SU-DHL-6 (cell line): ENCODE results near the gene CGREF1.

Experiments used
- H2AFZ ChIP-seq: fragments of 200-600 bp; sonication (generic); 2 replicates; pipeline ENCODE4 v1.6.1; 2014; ENCODE audit warnings: low read depth, mild to moderate bottlenecking, moderate library complexity, mixed read lengths, antibody characterized with exemption, low read length; ENCODE audit not compliant: severe bottlenecking
- H3F3A ChIP-seq: fragments of 200-600 bp; shearing (Covaris generic); 2 replicates; pipeline ENCODE4 v1.6.0; 2016; ENCODE audit warnings: antibody characterized with exemption, mild to moderate bottlenecking; ENCODE audit not compliant: insufficient read depth
- H3K27ac ChIP-seq: fragments of 200-600 bp; sonication (generic); 2 replicates; pipeline ENCODE4 v1.5.1; 2016; ENCODE audit warnings: low read depth, mild to moderate bottlenecking, low read length, moderate library complexity, mixed read lengths
- H3K27me3 ChIP-seq: fragments of 200-600 bp; sonication (generic), shearing (Covaris generic); 2 replicates; pipeline ENCODE4 v1.6.0; 2014; ENCODE audit warnings: mild to moderate bottlenecking, low read length
- H3K36me3 ChIP-seq: fragments of 200-600 bp; sonication (generic); 2 replicates; pipeline ENCODE4 v1.6.1; 2014; ENCODE audit warnings: mild to moderate bottlenecking, low read length, mixed read lengths
- H3K4me2 ChIP-seq: fragments of 300-600, 200-600 bp; shearing (Covaris generic), sonication (generic); 2 replicates; pipeline ENCODE4 v1.6.0; 2014; ENCODE audit warnings: low read length, low read depth, mild to moderate bottlenecking; ENCODE audit not compliant: poor library complexity, severe bottlenecking
- H3K4me3 ChIP-seq: fragments of 200-600 bp; sonication (generic); 2 replicates; pipeline ENCODE4 v1.5.1; 2014; ENCODE audit warnings: antibody characterized with exemption, low read length, mild to moderate bottlenecking, mixed read lengths; ENCODE audit not compliant: insufficient read depth, poor library complexity, severe bottlenecking
- H3K79me2 ChIP-seq: fragments of 200-600 bp; sonication (generic); 2 replicates; pipeline ENCODE4 v1.6.1; 2014; ENCODE audit warnings: mild to moderate bottlenecking, low read length, moderate library complexity; ENCODE audit not compliant: insufficient read depth
- H3K9ac ChIP-seq: fragments of 200-600 bp; sonication (generic); 2 replicates; pipeline ENCODE4 v1.7.0; 2014; ENCODE audit warnings: mild to moderate bottlenecking, low read length
- H3K9me2 ChIP-seq: fragments of 200-600 bp; sonication (generic); replicated peaks from 2 replicates; pipeline ENCODE4 v1.6.1; 2014; ENCODE audit warnings: low read length; ENCODE audit not compliant: insufficient read depth
- H3K9me3 ChIP-seq: fragments of 200-600 bp; sonication (generic); 2 replicates; pipeline ENCODE4 v1.6.1; 2014; ENCODE audit warnings: low read length, mixed read lengths; ENCODE audit not compliant: insufficient read depth
- H4K20me1 ChIP-seq: fragments of 200-600 bp; sonication (generic); 2 replicates; pipeline ENCODE4 v1.6.1; 2014; ENCODE audit warnings: low read depth, mild to moderate bottlenecking, antibody characterized with exemption, low read length, moderate library complexity, mixed read lengths
- EZH2phosphoT487 ChIP-seq: fragments of 200-600 bp; sonication (generic), shearing (Covaris generic); conservative IDR thresholded peaks from 2 replicates; pipeline ENCODE4 v1.6.1; 2018; ENCODE audit warnings: mild to moderate bottlenecking, antibody characterized with exemption, low read length, moderate library complexity, mixed read lengths
- TF ChIP-seq, protein P1 (sequence below): fragments of 200-600 bp; sonication (generic); IDR thresholded peaks from one replicate; pipeline ENCODE4 v1.5.1; 2017; ENCODE audit warnings: antibody characterized with exemption, mild to moderate bottlenecking, low read length, moderate library complexity; ENCODE audit not compliant: insufficient read depth, poor library complexity, severe bottlenecking

The CGREF1 gene

DNA sequence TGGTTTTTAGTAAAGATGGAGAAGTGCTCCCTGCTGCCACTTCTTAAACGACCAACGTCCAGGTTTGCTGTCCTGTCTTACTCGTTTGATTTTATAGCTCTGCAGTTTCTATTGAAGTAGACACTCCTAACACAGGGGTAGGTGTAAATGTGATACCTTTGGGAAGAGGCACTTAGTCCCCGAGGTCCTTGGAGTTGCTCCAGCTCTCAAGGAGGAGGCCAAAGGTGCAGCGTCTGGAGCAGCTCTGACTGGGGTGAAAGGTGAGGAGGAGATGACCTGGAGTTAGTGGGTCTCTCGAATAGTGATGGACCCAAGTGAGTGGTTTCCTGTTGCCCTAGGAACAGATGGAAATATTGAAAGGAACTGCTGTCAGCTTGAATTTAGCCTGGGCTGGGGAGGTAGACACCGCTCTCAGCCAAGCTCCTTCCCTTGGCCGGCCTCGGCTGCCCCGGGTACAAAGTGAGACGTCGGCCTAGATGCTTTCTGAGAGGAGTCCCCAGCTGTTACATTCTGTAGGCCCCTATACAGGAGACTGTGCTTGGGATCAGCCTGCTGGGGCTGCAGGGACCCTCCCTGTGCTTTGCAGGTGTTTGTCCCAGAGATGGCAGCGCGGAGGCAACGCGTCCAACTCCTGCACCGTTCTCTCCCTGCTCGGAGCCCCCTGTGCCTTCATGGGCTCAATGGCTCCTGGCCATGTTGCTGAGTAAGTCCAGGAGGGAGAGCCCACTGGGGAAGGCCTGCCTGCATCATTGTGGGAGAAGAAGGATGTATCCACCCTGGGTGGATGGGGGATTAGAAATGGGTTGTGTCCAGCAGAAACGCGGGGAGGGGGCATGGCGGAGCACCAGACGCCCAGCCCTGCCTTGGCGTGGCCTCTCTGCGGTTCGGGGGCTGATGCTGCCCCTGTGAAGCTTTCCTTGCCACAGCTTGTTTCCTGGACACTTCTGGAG lies 26.9 kb downstream of the CGREF1 start:
- H3F3A ChIP-seq = 0 out of 2 replicates have a peak, but pooled peaks cover 3% of the 10 kb centered on the region
- no peak overlapping the region for H3K4me3 ChIP-seq
- H2AFZ ChIP-seq = no peak overlapping the region
- no peak overlapping the region for H3K27ac ChIP-seq
- TF ChIP-seq, protein P1, sequence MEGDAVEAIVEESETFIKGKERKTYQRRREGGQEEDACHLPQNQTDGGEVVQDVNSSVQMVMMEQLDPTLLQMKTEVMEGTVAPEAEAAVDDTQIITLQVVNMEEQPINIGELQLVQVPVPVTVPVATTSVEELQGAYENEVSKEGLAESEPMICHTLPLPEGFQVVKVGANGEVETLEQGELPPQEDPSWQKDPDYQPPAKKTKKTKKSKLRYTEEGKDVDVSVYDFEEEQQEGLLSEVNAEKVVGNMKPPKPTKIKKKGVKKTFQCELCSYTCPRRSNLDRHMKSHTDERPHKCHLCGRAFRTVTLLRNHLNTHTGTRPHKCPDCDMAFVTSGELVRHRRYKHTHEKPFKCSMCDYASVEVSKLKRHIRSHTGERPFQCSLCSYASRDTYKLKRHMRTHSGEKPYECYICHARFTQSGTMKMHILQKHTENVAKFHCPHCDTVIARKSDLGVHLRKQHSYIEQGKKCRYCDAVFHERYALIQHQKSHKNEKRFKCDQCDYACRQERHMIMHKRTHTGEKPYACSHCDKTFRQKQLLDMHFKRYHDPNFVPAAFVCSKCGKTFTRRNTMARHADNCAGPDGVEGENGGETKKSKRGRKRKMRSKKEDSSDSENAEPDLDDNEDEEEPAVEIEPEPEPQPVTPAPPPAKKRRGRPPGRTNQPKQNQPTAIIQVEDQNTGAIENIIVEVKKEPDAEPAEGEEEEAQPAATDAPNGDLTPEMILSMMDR = no peak
- TF ChIP-seq EZH2phosphoT487 = no peak
- no peaks in the 10 kb centered on the region for H3K9me3 ChIP-seq
- H3K9me2 ChIP-seq = no peaks in the 10 kb centered on the region
- no peaks in the 10 kb centered on the region for H4K20me1 ChIP-seq
- H3K4me2 ChIP-seq = no peak overlapping the region
- no peak overlapping the region for H3K9ac ChIP-seq
- H3K36me3 ChIP-seq = no peaks in the 10 kb centered on the region
- no peaks in the 10 kb centered on the region for H3K79me2 ChIP-seq
- no peaks in the 10 kb centered on the region for H3K27me3 ChIP-seq

DNA sequence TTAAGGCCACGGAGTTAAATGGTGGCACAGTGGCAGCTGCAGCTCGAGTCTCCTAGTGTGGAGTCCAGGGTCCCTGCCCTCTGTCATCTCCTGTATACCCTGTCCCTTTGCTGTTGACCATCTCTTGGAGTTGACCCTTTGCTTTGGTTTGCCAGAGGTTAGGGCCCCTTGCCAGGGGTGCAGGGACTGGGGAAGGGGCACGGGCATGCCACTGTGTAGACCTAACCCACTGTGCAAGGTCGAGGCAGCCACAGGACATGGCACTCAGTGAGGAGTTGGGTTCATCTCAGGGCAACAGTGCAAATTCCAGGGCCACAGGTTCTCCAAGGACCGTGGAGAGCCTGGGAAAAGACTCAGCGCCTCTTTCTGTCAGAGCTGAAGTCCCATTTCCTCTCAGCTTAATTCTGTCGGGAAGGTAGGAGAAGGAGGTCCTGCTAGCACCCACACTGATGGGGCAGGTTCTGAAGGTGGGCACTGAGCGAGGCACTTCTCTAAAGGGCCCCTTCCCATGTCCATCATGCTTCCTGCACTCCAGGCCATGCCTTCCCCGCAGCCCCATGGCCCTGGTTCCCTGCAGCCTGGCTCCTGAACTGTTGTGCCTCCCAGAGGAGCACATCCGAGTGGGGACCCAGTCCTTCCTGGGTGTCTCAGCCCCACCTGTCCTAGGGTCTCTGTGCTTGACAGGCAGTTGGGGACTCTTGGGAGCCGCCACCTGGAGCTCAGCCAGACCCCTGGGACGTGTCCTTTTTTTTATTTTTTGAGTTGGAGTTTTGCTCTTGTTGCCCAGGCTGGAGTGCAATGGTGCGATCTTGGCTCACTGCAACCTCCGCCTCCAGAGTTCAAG lies 29.6 kb downstream of the CGREF1 start:
- Histone ChIP-seq H3K9me3 (no peaks in the 10 kb centered on the region), H3K27me3 (no peaks in the 10 kb centered on the region), H3F3A (0 out of 2 replicates have a peak, but pooled peaks cover 3% of the 10 kb centered on the region), H3K36me3 (no peaks in the 10 kb centered on the region), H3K79me2 (no peaks in the 10 kb centered on the region), H3K27ac (no peak overlapping the region), H3K4me2 (no peak overlapping the region), H3K9ac (no peak overlapping the region), H3K9me2 (no peaks in the 10 kb centered on the region), H3K4me3 (no peak overlapping the region), H2AFZ (no peak overlapping the region), H4K20me1 (no peaks in the 10 kb centered on the region)
- TF ChIP-seq, protein P1 = no peak
- no peak for TF ChIP-seq EZH2phosphoT487

DNA sequence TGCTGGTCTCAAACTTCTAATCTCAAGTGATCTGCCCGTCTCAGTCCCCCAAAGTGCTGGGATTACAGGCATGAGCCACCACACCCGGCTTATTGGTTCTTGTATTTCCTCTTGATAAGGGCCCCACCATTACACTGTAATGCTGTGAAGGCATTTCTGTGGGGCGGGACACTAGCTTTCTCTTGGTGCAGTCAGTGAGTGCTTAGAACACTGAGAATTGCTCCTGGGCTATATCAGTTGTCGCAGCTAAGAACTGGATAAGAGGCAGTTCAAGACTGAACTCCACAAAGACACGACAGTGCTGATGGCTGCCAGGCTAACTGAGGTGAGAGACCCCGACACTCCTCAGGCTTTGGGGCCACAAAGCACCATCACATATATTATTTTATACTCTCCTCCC lies 30.3 kb downstream of the CGREF1 start:
- Histone ChIP-seq H3K4me3 (no peak overlapping the region), H3K79me2 (no peaks in the 10 kb centered on the region), H4K20me1 (no peaks in the 10 kb centered on the region), H3K9ac (no peak overlapping the region), H3K9me3 (no peaks in the 10 kb centered on the region), H3K27me3 (no peaks in the 10 kb centered on the region), H3K27ac (no peak overlapping the region), H3K9me2 (no peaks in the 10 kb centered on the region), H3K36me3 (no peaks in the 10 kb centered on the region), H3K4me2 (no peak overlapping the region), H2AFZ (no peak overlapping the region), H3F3A (0 out of 2 replicates have a peak, but pooled peaks cover 3% of the 10 kb centered on the region)
- TF ChIP-seq, protein P1 = no peak
- TF ChIP-seq EZH2phosphoT487 = no peak
